C4-2B (cell line): ENCODE measurements around the gene FGF1.

Experiments
- CTCF ChIP-seq: fragments of 450-650 bp; conservative IDR thresholded peaks from 2 replicates; pipeline ENCODE4 v1.5.1; 2017; ENCODE audit warnings: mild to moderate bottlenecking
- ZFX ChIP-seq: fragments of 450-650 bp; IDR thresholded peaks from 2 replicates; pipeline ENCODE4 v1.6.1; 2017

GRCh38 chr5:142630927-142631539, 54.9 kb downstream of the FGF1 start:
- no peak for TF ChIP-seq CTCF
- no peak for TF ChIP-seq ZFX
